HepG2 (cell line): ENCODE data around the gene ERBB4. TPM values are rescaled to one million over a fixed set of nuclear protein-coding genes. Genes with fewer than 3 reads are reported as not detected.

Experiments used
- ATAC-seq: fragments of 200-7000 bp; cut with Tn5 transposase; 3 replicates; pipeline ENCODE4 v1.9.1; 2020; ENCODE audit warnings: mild to moderate bottlenecking, moderate library complexity
- BruUV-seq: library from RNA; stranded (reverse); fragments of 400-500 nt; replicated peaks from 2 replicates; lab custom pipeline; 2021; lab: Mats Ljungman, UMichigan
- CTCF ChIA-PET: fragments of 300-600 bp; formaldehyde crosslinking; extraction: SDS; loops from one replicate; lab custom pipeline; 2021; ENCODE audit warnings: low total read pairs, inconsistent platforms, low intra/inter-chr PET ratio; lab: Yijun Ruan, JAX
- POLR2A ChIA-PET: fragments of 350-600 bp; sonication (Branson Sonifier 250); formaldehyde crosslinking; loops from one replicate; lab custom pipeline; 2020; ENCODE audit warnings: antibody characterized with exemption, inconsistent platforms; lab: Yijun Ruan, JAX
- DNase-seq: peaks from one replicate; pipeline ENCODE4 v3.0.0-alpha.2; 2015; ENCODE audit warnings: low spot score
- FAIRE-seq: peaks from 3 replicates; lab custom pipeline; 2011; peaks lifted over from hg19 to GRCh38; lab: Jason Lieb, UNC
- H2AFZ ChIP-seq: one replicate; pipeline ENCODE4 v1.6.1; 2011; ENCODE audit warnings: low read length, inconsistent platforms
- H3K27ac ChIP-seq: fragments of 300-600 bp; 3 replicates; pipeline ENCODE4 v1.8.0; 2011; ENCODE audit warnings: mixed run types, mild to moderate bottlenecking, mixed read lengths, low read length, inconsistent platforms; ENCODE audit not compliant: insufficient read depth; ENCODE audit errors: extremely low read length
- H3K27me3 ChIP-seq, 2 experiments: fragments of 200-600 bp in 1 of 2; 2 replicates in 1 of 2; 3 replicates in 1 of 2; pipeline versions ENCODE4 v1.6.0 to v1.8.0; 2011; ENCODE audit warnings: low read length in 2 of 2, mild to moderate bottlenecking in 2 of 2, moderate library complexity in 2 of 2, inconsistent platforms in 1 of 2; ENCODE audit not compliant: insufficient read depth in 2 of 2, control insufficient read depth in 1 of 2
- H3K36me3 ChIP-seq, 2 experiments: fragments of 200-600 bp in 1 of 2; replicated peaks in 1 of 2; 2 replicates in 1 of 2; 3 replicates in 1 of 2; pipeline versions ENCODE4 v1.5.1 to v1.8.0; 2011; ENCODE audit warnings: low read length in 2 of 2, inconsistent platforms in 1 of 2; ENCODE audit not compliant: insufficient read depth in 2 of 2, control insufficient read depth in 1 of 2
- H3K4me1 ChIP-seq: 2 replicates; pipeline ENCODE4 v1.5.1; 2012; ENCODE audit warnings: low read length, inconsistent platforms; ENCODE audit not compliant: insufficient read depth
- H3K4me2 ChIP-seq: 2 replicates; pipeline ENCODE4 v1.6.0; 2011; ENCODE audit warnings: low read depth, low read length, inconsistent platforms
- H3K4me3 ChIP-seq, 3 experiments: fragments of 200-600 bp in 1 of 3; sonication (generic), shearing (Covaris generic) in 1 of 3; replicated peaks in 1 of 3; 2 replicates each; pipeline ENCODE4 v1.5.1; 2011 to 2016; ENCODE audit warnings: low read length in 3 of 3, inconsistent platforms in 2 of 3, low read depth in 2 of 3, mild to moderate bottlenecking in 2 of 3, control low read depth in 1 of 3, mixed read lengths in 1 of 3; ENCODE audit not compliant: insufficient read depth in 1 of 3
- H3K79me2 ChIP-seq: one replicate; pipeline ENCODE4 v1.6.1; 2011; ENCODE audit warnings: low read length, inconsistent platforms; ENCODE audit not compliant: insufficient read depth
- H3K9ac ChIP-seq: 2 replicates; pipeline ENCODE4 v1.6.0; 2011; ENCODE audit warnings: mild to moderate bottlenecking, low read depth, low read length, inconsistent platforms; ENCODE audit not compliant: insufficient read depth
- H3K9me3 ChIP-seq: 2 replicates; pipeline ENCODE4 v1.5.1; 2012; ENCODE audit warnings: mild to moderate bottlenecking, low read length
- H4K20me1 ChIP-seq: 2 replicates; pipeline ENCODE4 v1.6.0; 2011; ENCODE audit warnings: inconsistent platforms, mild to moderate bottlenecking, low read length, moderate library complexity; ENCODE audit not compliant: insufficient read depth
- KLF16 ChIP-seq, 2 experiments: sonication (generic) in 1 of 2; formaldehyde crosslinking in 1 of 2; IDR thresholded peaks; 2 replicates each; pipeline versions ENCODE4 v1.6.1 to v1.8.0; 2016 to 2023; ENCODE audit warnings: missing genetic modification reagents in 2 of 2, missing compliant biosample characterization in 1 of 2
- KLF9 ChIP-seq: IDR thresholded peaks from 2 replicates; pipeline ENCODE4 v1.6.1; 2016; ENCODE audit warnings: low read depth
- NFIB ChIP-seq: sonication (generic); formaldehyde crosslinking; IDR thresholded peaks from 2 replicates; pipeline ENCODE4 v1.9.0; 2021; ENCODE audit warnings: missing genetic modification reagents, mild to moderate bottlenecking, borderline replicate concordance
- RBAK ChIP-seq: sonication (generic); formaldehyde crosslinking; IDR thresholded peaks from 2 replicates; pipeline ENCODE4 v1.5.1; 2020; ENCODE audit warnings: mild to moderate bottlenecking, missing genetic modification reagents
- SIX4 ChIP-seq: sonication (generic); formaldehyde crosslinking; IDR thresholded peaks from 2 replicates; pipeline ENCODE4 v1.4.0; 2020; ENCODE audit warnings: missing genetic modification reagents
- SRF ChIP-seq: IDR thresholded peaks from 2 replicates; pipeline ENCODE4 v1.6.1; 2011; ENCODE audit warnings: mild to moderate bottlenecking, low read depth, low read length, moderate library complexity
- SRY ChIP-seq: sonication (generic); formaldehyde crosslinking; IDR thresholded peaks from 2 replicates; pipeline ENCODE4 v1.8.0; 2022; ENCODE audit warnings: mild to moderate bottlenecking, missing genetic modification reagents
- STAG1 ChIP-seq: sonication (generic); formaldehyde crosslinking; IDR thresholded peaks from 2 replicates; pipeline ENCODE4 v1.4.0; 2020; ENCODE audit warnings: missing genetic modification reagents
- ZFAT ChIP-seq: sonication (generic); formaldehyde crosslinking; conservative IDR thresholded peaks from 2 replicates; pipeline ENCODE4 v1.8.1; 2023; ENCODE audit warnings: missing genetic modification reagents, inconsistent platforms
- ZNF431 ChIP-seq: sonication (generic); formaldehyde crosslinking; IDR thresholded peaks from 2 replicates; pipeline ENCODE4 v1.9.0; 2022; ENCODE audit warnings: missing genetic modification reagents, low read depth, mild to moderate bottlenecking, borderline replicate concordance
- ZNF703 ChIP-seq: sonication (generic); formaldehyde crosslinking; IDR thresholded peaks from 2 replicates; pipeline ENCODE4 v1.5.1; 2020; ENCODE audit warnings: missing genetic modification reagents, mild to moderate bottlenecking, moderate library complexity, borderline replicate concordance
- ZNF775 ChIP-seq: sonication (generic); formaldehyde crosslinking; IDR thresholded peaks from 2 replicates; pipeline ENCODE4 v1.4.0; 2020; ENCODE audit warnings: missing genetic modification reagents, mild to moderate bottlenecking, moderate library complexity, borderline replicate concordance
- WGBS: methylation state at CpG from one replicate; pipeline ENCODE4 v1.1.6; 2017; ENCODE audit warnings: low lambda C conversion rate; 5-methylcytosine and 5-hydroxymethylcytosine counted together
- in situ Hi-C: cut with HindIII; loops from 2 replicates; pipeline ENCODE4 v1.10.0; 2017; ENCODE audit warnings: low pct_unique_long_range_greater_than_20kb; ENCODE audit not compliant: extremely low pct_ligation_motif_present
- intact Hi-C: fragments of 100-400 bp; cut with micrococcal nuclease; formaldehyde crosslinking; loops from one replicate; pipeline ENCODE4 v1.10.0; 2022; ENCODE audit not compliant: unreplicated experiment
- polyA plus RNA-seq, 8 experiments: library from polyadenylated mRNA; depleted of rRNA in 3 of 8; stranded (reverse) in 7 of 8; unstranded in 1 of 8; fragments of >200 nt; fragmentation: Illumina TruSeq in 4 of 8; extraction: Trizol in 4 of 8; gene quantifications; 2 replicates each; pipeline versions ENCODE4 v1.2.1 to v1.2.3, GENCODE V29; 2011 to 2016; ENCODE audit warnings: low read depth in 4 of 8, missing spikeins in 1 of 8, mixed read lengths in 1 of 8; ENCODE audit not compliant: insufficient read depth in 1 of 8
- total RNA-seq, 5 experiments: library from RNA; depleted of rRNA; stranded (reverse); fragments of >200 nt; fragmentation: Illumina TruSeq; extraction: Trizol; gene quantifications; 2 replicates each; pipeline ENCODE4 v1.2.3, GENCODE V29; 2016; ENCODE audit warnings: low read depth in 1 of 5

ERBB4 gene
- total and polyA plus RNA-seq, 2 of the 13 experiments (the other 11 are each of a cell fraction or from before 2014, with no cell fraction given), result not detected

- Histone ChIP-seq H3K27me3 (no peaks in the 10 kb centered on the region), H3K4me2 (no peak overlapping the region), H3K36me3 (no peaks in the 10 kb centered on the region), H3K9ac (no peak overlapping the region), H3K4me3 (no peak overlapping the region), H3K27ac (no peak overlapping the region), H3K9me3 (no peaks in the 10 kb centered on the region), H3K4me1 (no peaks in the 10 kb centered on the region), H4K20me1 (no peaks in the 10 kb centered on the region), H2AFZ (no peak overlapping the region)
- DNase-seq (no peak), ATAC-seq (no peak), FAIRE-seq (no peak)
- POLR2A ChIA-PET, result no interaction called here
- 2% methylated on average over 4 of the region's 4 CpGs for WGBS
- intact Hi-C loops (no loop called here), in situ Hi-C loops (no loop called here)
- CTCF ChIA-PET, result no interaction called here
- BruUV-seq, result no TSS peak
- TF ChIP-seq ZNF775 (CRISPR knock-in tag) (no peak), SIX4 (CRISPR knock-in tag) (no peak), ZNF431 (CRISPR knock-in tag) (no peak), RBAK (CRISPR knock-in tag) (no peak), ZNF703 (no peak), SRF (no peak), ZFAT (no peak), KLF9 (CRISPR knock-in tag) (no peak), NFIB (no peak), STAG1 (no peak), SRY (CRISPR knock-in tag) (no peak), KLF16 (CRISPR knock-in tag; IDR thresholded peaks at IDR 0.05) (no peak)
- TF ChIP-seq, all 625 proteins: peak for 0
- H3K79me2 ChIP-seq, result no peaks in the 10 kb centered on the region
Observed at GRCh38 chr2:211468877-211469663, 1069.5 kb downstream of the ERBB4 start.
